HG03064 (cell line): ENCODE results near the gene ADAMTS3.
"Not testable (repeated sequence)": the region's sequence is repeated elsewhere in the genome, so short reads cannot be mapped to it uniquely, and the experiment has no call there.

Experiments used
- ATAC-seq: cut with Tn5 transposase; IDR thresholded peaks from one replicate; pipeline ENCODE4 v1.9.1; 2021; ENCODE audit warnings: low read depth; ENCODE audit not compliant: unreplicated experiment

The ADAMTS3 gene

GRCh38 chr4:72484981-72485380, 84.0 kb downstream of the ADAMTS3 start:
- no peak for ATAC-seq

- ATAC-seq: no peak
Observed at GRCh38 chr4:72473434-72473900, 95.6 kb downstream of the ADAMTS3 start.

- ATAC-seq: no peak
Observed at GRCh38 chr4:72471816-72472215, 97.2 kb downstream of the ADAMTS3 start.

GRCh38 chr4:72468904-72469502, 100.0 kb downstream of the ADAMTS3 start:
- no peak for ATAC-seq

GRCh38 chr4:72467633-72468032, 101.4 kb downstream of the ADAMTS3 start:
- ATAC-seq: no peak

- no peak for ATAC-seq
Observed at GRCh38 chr4:72463724-72464123, 105.3 kb downstream of the ADAMTS3 start.

- no peak for ATAC-seq
Observed at GRCh38 chr4:72457158-72457557, 111.9 kb downstream of the ADAMTS3 start.

- no peak for ATAC-seq
Observed at GRCh38 chr4:72451349-72451748, 117.7 kb downstream of the ADAMTS3 start.

GRCh38 chr4:72449705-72450104, 119.3 kb downstream of the ADAMTS3 start:
- no peak for ATAC-seq

GRCh38 chr4:72448231-72448630, 120.8 kb downstream of the ADAMTS3 start:
- ATAC-seq: no peak

GRCh38 chr4:72446353-72447055, 122.5 kb downstream of the ADAMTS3 start:
- ATAC-seq: no peak

GRCh38 chr4:72444092-72444491, 124.9 kb downstream of the ADAMTS3 start:
- no peak for ATAC-seq

GRCh38 chr4:72442715-72443114, 126.3 kb downstream of the ADAMTS3 start:
- no peak for ATAC-seq

GRCh38 chr4:72442147-72442546, 126.9 kb downstream of the ADAMTS3 start:
- no peak for ATAC-seq

- no peak for ATAC-seq
Observed at GRCh38 chr4:72440386-72440785, 128.6 kb downstream of the ADAMTS3 start.

GRCh38 chr4:72432975-72433374, 136.0 kb downstream of the ADAMTS3 start:
- no peak for ATAC-seq

GRCh38 chr4:72432282-72432681, 136.7 kb downstream of the ADAMTS3 start:
- no peak for ATAC-seq

- no peak for ATAC-seq
Observed at GRCh38 chr4:72430988-72431387, 138.0 kb downstream of the ADAMTS3 start.

- no peak for ATAC-seq
Observed at GRCh38 chr4:72430050-72430449, 139.0 kb downstream of the ADAMTS3 start.

GRCh38 chr4:72429397-72429889, 139.6 kb downstream of the ADAMTS3 start:
- no peak for ATAC-seq

- no peak for ATAC-seq
Observed at GRCh38 chr4:72427057-72427456, 142.0 kb downstream of the ADAMTS3 start.

- not testable (repeated sequence) for ATAC-seq
Observed at GRCh38 chr4:72425908-72426307, 143.1 kb downstream of the ADAMTS3 start.
